ENCODE data around the gene PMCH.

GRCh38 chr12:102182635-102183034, 15.0 kb downstream of the PMCH start:
- TF ChIP-seq, protein P1, sequence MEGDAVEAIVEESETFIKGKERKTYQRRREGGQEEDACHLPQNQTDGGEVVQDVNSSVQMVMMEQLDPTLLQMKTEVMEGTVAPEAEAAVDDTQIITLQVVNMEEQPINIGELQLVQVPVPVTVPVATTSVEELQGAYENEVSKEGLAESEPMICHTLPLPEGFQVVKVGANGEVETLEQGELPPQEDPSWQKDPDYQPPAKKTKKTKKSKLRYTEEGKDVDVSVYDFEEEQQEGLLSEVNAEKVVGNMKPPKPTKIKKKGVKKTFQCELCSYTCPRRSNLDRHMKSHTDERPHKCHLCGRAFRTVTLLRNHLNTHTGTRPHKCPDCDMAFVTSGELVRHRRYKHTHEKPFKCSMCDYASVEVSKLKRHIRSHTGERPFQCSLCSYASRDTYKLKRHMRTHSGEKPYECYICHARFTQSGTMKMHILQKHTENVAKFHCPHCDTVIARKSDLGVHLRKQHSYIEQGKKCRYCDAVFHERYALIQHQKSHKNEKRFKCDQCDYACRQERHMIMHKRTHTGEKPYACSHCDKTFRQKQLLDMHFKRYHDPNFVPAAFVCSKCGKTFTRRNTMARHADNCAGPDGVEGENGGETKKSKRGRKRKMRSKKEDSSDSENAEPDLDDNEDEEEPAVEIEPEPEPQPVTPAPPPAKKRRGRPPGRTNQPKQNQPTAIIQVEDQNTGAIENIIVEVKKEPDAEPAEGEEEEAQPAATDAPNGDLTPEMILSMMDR (IDR thresholded peaks at IDR 0.05; ENCODE audit: low read length): no peak
- no peak for TF ChIP-seq EZH2phosphoT487 (IDR thresholded peaks at IDR 0.05; ENCODE audit: low read length)

All from MM.1S (cell line).